Fibroblast of the aortic adventitia (primary cell): ENCODE measurements around the gene MYH16. TPM values are rescaled to one million over a fixed set of nuclear protein-coding genes. Genes with fewer than 3 reads are reported as not detected.
"Not testable (repeated sequence)": the region's sequence is repeated elsewhere in the genome, so short reads cannot be mapped to it uniquely, and the experiment has no call there.

Source experiments
- DNase-seq: peaks from one replicate; pipeline ENCODE4 v3.0.0-alpha.2; 2010; ENCODE audit warnings: low read depth
- H3K4me3 ChIP-seq: 2 replicates; pipeline ENCODE4 v1.5.1; 2011; ENCODE audit warnings: low read depth, mild to moderate bottlenecking, control low read depth, low read length, moderate library complexity
- CTCF ChIP-seq: IDR thresholded peaks from 2 replicates; pipeline ENCODE4 v1.5.1; 2011; ENCODE audit warnings: mild to moderate bottlenecking, low read length, control low read depth, inconsistent platforms; ENCODE audit not compliant: insufficient read depth
- total RNA-seq: library from RNA; depleted of rRNA; stranded (reverse); fragments of >200 nt; gene quantifications from 2 replicates; pipeline ENCODE4 v1.2.3, GENCODE V29; 2012; ENCODE audit warnings: low replicate concordance

Gene MYH16
- total RNA-seq, 1 donor, result not detected

- peak; percentile 33 for DNase-seq
- no peak for TF ChIP-seq CTCF
- no peak overlapping the region for H3K4me3 ChIP-seq
These were observed 4.6 kb upstream of the MYH16 start for GRCh38 chr7:99267841-99268576.

GRCh38 chr7:99268577-99268908, 4.1 kb upstream of the MYH16 start:
- no peak for DNase-seq
- TF ChIP-seq CTCF, result no peak
- H3K4me3 ChIP-seq, result no peak overlapping the region

GRCh38 chr7:99270702-99271101, 1.9 kb upstream of the MYH16 start:
- H3K4me3 ChIP-seq, result no peak overlapping the region
- no peak for TF ChIP-seq CTCF
- no peak for DNase-seq

- not testable (repeated sequence) for H3K4me3 ChIP-seq, DNase-seq
These were observed 922 bp downstream of the MYH16 start for GRCh38 chr7:99273561-99273960.

- not testable (repeated sequence) for DNase-seq
These were observed 2.3 kb downstream of the MYH16 start for GRCh38 chr7:99274908-99275307.

GRCh38 chr7:99275496-99275895, 2.9 kb downstream of the MYH16 start:
- DNase-seq, result no peak
- no peak for TF ChIP-seq CTCF
- no peak overlapping the region for H3K4me3 ChIP-seq

More at GRCh38 chr7:99274908-99275307, 2.3 kb downstream of the MYH16 start:
- not testable (repeated sequence) for H3K4me3 ChIP-seq

GRCh38 chr7:99278180-99278579, 5.5 kb downstream of the MYH16 start:
- H3K4me3 ChIP-seq, result no peak overlapping the region

GRCh38 chr7:99284165-99284564, 11.5 kb downstream of the MYH16 start:
- H3K4me3 ChIP-seq, DNase-seq: not testable (repeated sequence)

More at GRCh38 chr7:99278180-99278579, 5.5 kb downstream of the MYH16 start:
- TF ChIP-seq CTCF, result no peak
- no peak for DNase-seq
